AG04449 (cell line): ENCODE measurements around the gene SLC25A33.

ENCODE experiments used
- CTCF ChIA-PET: fragments of 350-600 bp; formaldehyde crosslinking; extraction: SDS; loops from one replicate; lab custom pipeline; 2021; ENCODE audit warnings: antibody characterized with exemption; lab: Yijun Ruan, JAX
- POLR2A ChIA-PET: fragments of 400-600, 350-600 bp; formaldehyde crosslinking; extraction: SDS; loops from one replicate; lab custom pipeline; 2020; ENCODE audit warnings: antibody characterized with exemption, inconsistent platforms; lab: Yijun Ruan, JAX
- DNase-seq: peaks from one replicate; pipeline ENCODE4 v3.0.0-alpha.2; 2010; ENCODE audit warnings: low read depth, low spot score
- H3K4me3 ChIP-seq: 2 replicates; pipeline ENCODE4 v1.5.1; 2011; ENCODE audit warnings: low read depth, mild to moderate bottlenecking, control low read depth, low read length
- CTCF ChIP-seq: IDR thresholded peaks from one replicate; pipeline ENCODE4 v1.5.1; 2011; ENCODE audit warnings: mild to moderate bottlenecking, moderate library complexity, low read length, control low read depth, inconsistent platforms; ENCODE audit not compliant: insufficient read depth; ENCODE audit errors: missing control alignments

Gene SLC25A33

GRCh38 chr1:9628541-9629444 lies 89.5 kb downstream of the SLC25A33 start:
- ChIA-PET POLR2A (no interaction called here), CTCF (interaction anchor here (0.6 to 7.8 kb wide), 18 partner anchors 12 to 315 kb away, joined by 3 to 179 read pairs (median 10); partner anchors contain the start of genes LZIC, NMNAT1 and PIK3CD)
- DNase-seq, result no peak
- H3K4me3 ChIP-seq, result no peak overlapping the region
- no peak for TF ChIP-seq CTCF

GRCh38 chr1:9629445-9630201 lies 90.4 kb downstream of the SLC25A33 start:
- TF ChIP-seq CTCF, result no peak
- POLR2A ChIA-PET, result no interaction called here
- H3K4me3 ChIP-seq, result no peak overlapping the region
- DNase-seq, result no peak
- CTCF ChIA-PET, result interaction anchor here (1.0 to 7.8 kb wide), 13 partner anchors 11 to 244 kb away, joined by 3 to 179 read pairs (median 29); partner anchors contain the start of gene PIK3CD

DNA sequence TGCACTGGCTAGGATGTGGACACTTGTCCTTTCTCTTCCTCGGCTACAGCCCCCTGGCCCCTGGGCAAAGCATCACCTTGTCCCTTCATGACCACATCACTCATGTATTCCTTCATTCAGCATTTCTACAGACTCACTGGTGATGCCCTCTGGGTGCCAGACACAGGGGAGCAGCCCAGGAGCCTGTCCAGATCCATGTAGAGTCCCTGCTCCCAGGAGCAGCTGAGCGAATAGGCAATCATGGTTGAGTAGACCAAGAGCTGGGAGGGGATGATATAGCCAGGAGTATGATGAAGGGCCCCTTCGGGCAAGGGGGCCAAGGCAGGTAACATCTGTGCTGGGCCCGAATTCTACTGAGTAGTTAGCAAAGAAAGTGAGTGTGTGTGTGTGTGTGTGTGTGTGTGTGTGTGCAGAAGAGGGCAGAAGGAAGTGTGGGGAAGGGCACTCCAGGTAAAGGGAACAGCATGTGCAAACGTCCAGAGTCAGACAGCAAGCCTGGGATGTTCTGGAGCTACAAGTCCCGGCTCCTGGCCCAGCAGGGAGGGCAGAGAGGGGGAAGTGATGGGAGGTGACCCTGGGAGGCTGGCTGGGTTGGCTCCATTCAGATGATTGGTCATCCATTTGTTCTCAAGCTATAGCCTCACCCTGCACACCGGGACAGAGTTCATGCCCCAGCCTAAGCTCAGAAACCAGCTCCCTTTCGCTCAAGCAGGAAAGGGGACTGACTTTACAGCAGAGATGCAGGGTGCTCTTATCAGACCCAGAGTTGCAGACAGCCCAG lies 91.3 kb downstream of the SLC25A33 start:
- POLR2A ChIA-PET, result no interaction called here
- no peak overlapping the region for H3K4me3 ChIP-seq
- TF ChIP-seq CTCF, result no peak
- DNase-seq, result no peak
- CTCF ChIA-PET, result interaction anchor here (0.9 to 7.8 kb wide), 10 partner anchors 10 to 243 kb away, joined by 3 to 122 read pairs (median 6); no protein-coding TSS in a partner anchor

DNA sequence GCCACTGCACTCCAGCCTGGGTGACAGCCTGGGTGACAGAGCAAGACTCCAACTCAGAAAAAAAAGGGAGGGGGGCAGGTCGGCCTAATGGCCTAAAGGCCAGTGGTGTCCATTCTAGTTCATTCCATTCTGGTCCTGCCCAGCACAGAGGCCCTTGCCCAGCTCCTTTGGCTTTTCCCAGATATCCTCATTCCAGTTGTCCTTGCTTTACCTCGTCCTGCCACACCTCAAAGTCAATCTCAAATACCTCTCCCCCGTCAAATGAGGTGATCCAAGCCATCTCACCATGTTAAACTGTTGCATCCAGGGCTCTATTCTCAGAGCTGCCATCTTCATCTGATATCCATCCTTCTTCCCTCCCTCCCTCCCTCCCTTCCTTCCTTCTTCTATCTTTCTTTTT lies 92.3 kb downstream of the SLC25A33 start:
- CTCF ChIA-PET, result interaction anchor here (0.9 to 7.8 kb wide), 7 partner anchors 13 to 242 kb away, joined by 3 to 59 read pairs (median 4); no protein-coding TSS in a partner anchor
- POLR2A ChIA-PET, result no interaction called here

DNA sequence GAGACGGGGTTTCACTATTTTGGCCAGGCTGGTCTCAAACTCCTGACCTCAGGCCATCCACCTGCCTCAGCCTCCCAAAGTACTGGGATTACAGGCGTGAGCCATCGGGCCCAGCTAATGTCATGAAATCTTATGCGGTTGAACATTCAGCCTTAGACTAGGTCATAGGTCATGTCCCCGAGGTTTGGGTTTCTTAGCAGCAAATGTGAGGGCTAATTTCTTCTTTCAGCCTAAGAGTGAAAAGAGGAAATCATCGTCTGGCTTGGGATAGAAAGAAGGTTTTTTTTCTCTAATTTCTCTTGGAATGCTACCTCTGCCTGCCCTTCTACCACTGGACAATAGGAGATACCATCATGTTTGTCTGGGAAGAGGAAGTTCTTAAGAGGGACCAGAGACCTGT lies 94.2 kb downstream of the SLC25A33 start:
- TF ChIP-seq CTCF, result no peak
- ChIA-PET POLR2A (no interaction called here), CTCF (no interaction called here)
- H3K4me3 ChIP-seq, result no peak overlapping the region
- DNase-seq, result no peak

More for the DNA sequence above, 92.3 kb downstream of the SLC25A33 start:
- TF ChIP-seq CTCF, result no peak
- H3K4me3 ChIP-seq, result no peak overlapping the region
- no peak for DNase-seq
